K562 (cell line): ENCODE data around the gene DHX58. TPM values are rescaled to one million over a fixed set of nuclear protein-coding genes. Genes with fewer than 3 reads are reported as not detected.

Source experiments
- ARNT ChIP-seq, 2 experiments: fragments of 450-650 bp; IDR thresholded peaks; 2 replicates each; pipeline ENCODE4 v1.6.1; 2016; ENCODE audit warnings: mild to moderate bottlenecking in 1 of 2
- CSDE1 ChIP-seq, 2 experiments: fragments of 450-650 bp; IDR thresholded peaks; 2 replicates each; pipeline ENCODE4 v1.6.1; 2016; ENCODE audit warnings: mild to moderate bottlenecking in 1 of 2
- E2F1 ChIP-seq: sonication (generic); formaldehyde crosslinking; IDR thresholded peaks from 2 replicates; pipeline ENCODE4 v1.8.1; 2023; ENCODE audit warnings: mild to moderate bottlenecking, missing genetic modification reagents, moderate library complexity
- KLF13 ChIP-seq: fragments of 450-650 bp; IDR thresholded peaks from 2 replicates; pipeline ENCODE4 v1.6.1; 2016; ENCODE audit warnings: missing genetic modification characterization, low read depth, mild to moderate bottlenecking, missing compliant biosample characterization, moderate library complexity, borderline replicate concordance
- TCF7L2 ChIP-seq: fragments of 150-350 bp; IDR thresholded peaks from 2 replicates; pipeline ENCODE4 v1.6.1; 2016; ENCODE audit warnings: low read depth, mild to moderate bottlenecking, low read length, moderate library complexity
- TFE3 ChIP-seq: fragments of 450-650 bp; formaldehyde crosslinking; IDR thresholded peaks from 2 replicates; pipeline ENCODE4 v1.4.0; 2020; ENCODE audit warnings: mild to moderate bottlenecking, mixed read lengths
- ZNF143 ChIP-seq: sonication (generic); formaldehyde crosslinking; IDR thresholded peaks from 2 replicates; pipeline ENCODE4 v1.9.0; 2022; ENCODE audit warnings: mild to moderate bottlenecking, missing genetic modification reagents
- ZNF232 ChIP-seq: sonication (generic); formaldehyde crosslinking; IDR thresholded peaks from 2 replicates; pipeline ENCODE4 v1.8.0; 2022; ENCODE audit warnings: mild to moderate bottlenecking, missing genetic modification reagents
- ZNF311 ChIP-seq: fragments of 250-450 bp; sonication (Bioruptor Pico); IDR thresholded peaks from 2 replicates; pipeline ENCODE4 v1.4.0; 2020; ENCODE audit warnings: mild to moderate bottlenecking, moderate library complexity
- polyA plus RNA-seq, 8 experiments: library from polyadenylated mRNA; depleted of rRNA in 4 of 8; stranded (reverse) in 5 of 8; unstranded in 3 of 8; fragments of >200 nt; fragmentation: Nextera tagmentation in 2 of 8; fragmentation: Illumina TruSeq in 1 of 8; extraction: Ambion mirVana in 2 of 8; extraction: Trizol in 1 of 8; gene quantifications; 2 replicates each; pipeline versions ENCODE4 v1.2.1 to v1.2.3, GENCODE V29; 2011 to 2014; ENCODE audit warnings: inconsistent platforms in 1 of 8, missing spikeins in 1 of 8
- total RNA-seq, 7 experiments: library from RNA; depleted of rRNA in 6 of 7; stranded (reverse); fragments of >200 nt in 6 of 7; fragmentation: Illumina TruSeq in 2 of 7; extraction: Trizol in 2 of 7; gene quantifications; 2 replicates each; pipeline versions ENCODE4 v1.2.1 to v1.2.3, GENCODE V29; 2011 to 2021; ENCODE audit warnings: low replicate concordance in 1 of 7
- TF ChIP-seq, protein P1 (sequence below): sonication (generic); formaldehyde crosslinking; IDR thresholded peaks from 2 replicates; pipeline ENCODE4 v1.8.1; 2022; ENCODE audit warnings: missing genetic modification reagents
- TF ChIP-seq, protein P2 (sequence below): fragments of 450-650 bp; conservative IDR thresholded peaks from 2 replicates; pipeline ENCODE4 v1.6.1; 2016; ENCODE audit warnings: missing genetic modification characterization, low read depth, mild to moderate bottlenecking, control low read depth, missing compliant biosample characterization

DHX58 gene
- total and polyA plus RNA-seq, 9 of the 15 experiments (the other 6 are each of a cell fraction or from before 2014, with no cell fraction given), result 0.15 to 3.0 (median 1.4) TPM

DNA sequence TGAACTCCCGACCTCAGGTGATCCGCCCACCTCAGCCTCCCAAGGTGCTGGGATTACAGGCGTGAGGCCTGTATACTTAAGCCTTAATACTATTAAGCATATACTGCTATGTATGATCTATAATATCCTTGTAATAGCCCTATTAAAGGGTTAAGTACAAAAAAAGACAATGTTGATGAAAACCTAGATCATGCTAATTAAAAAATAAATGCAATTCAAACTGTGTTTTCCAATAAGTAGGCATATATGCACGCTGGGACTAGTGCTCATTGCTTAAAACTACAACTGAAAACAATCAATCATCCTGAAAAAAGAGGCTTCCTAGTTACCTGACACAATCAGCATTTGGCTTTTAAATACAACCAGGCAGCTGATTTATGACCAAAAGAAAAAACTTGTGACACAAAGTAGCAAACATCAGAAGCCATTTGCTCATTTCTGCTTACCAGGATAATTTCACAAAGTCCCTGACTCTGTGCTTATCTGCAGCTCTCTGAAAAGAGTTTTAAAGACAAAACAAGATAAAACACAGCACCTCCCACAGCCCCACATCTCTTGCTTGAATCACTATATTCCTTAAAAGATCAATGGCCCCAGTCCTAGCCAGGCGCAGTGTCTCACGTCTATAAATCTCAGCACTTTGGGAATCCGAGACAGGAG is 25.3 kb downstream of the DHX58 start (continued):
- TF ChIP-seq TFE3 (CRISPR knock-in tag), result no peak
- no peak for TF ChIP-seq CSDE1 (IDR thresholded peaks at IDR 0.05)
- no peak for TF ChIP-seq ARNT (IDR thresholded peaks at IDR 0.05)
- TF ChIP-seq, protein P1, sequence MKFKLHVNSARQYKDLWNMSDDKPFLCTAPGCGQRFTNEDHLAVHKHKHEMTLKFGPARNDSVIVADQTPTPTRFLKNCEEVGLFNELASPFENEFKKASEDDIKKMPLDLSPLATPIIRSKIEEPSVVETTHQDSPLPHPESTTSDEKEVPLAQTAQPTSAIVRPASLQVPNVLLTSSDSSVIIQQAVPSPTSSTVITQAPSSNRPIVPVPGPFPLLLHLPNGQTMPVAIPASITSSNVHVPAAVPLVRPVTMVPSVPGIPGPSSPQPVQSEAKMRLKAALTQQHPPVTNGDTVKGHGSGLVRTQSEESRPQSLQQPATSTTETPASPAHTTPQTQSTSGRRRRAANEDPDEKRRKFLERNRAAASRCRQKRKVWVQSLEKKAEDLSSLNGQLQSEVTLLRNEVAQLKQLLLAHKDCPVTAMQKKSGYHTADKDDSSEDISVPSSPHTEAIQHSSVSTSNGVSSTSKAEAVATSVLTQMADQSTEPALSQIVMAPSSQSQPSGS (CRISPR knock-in tag), result no peak
- no peak for TF ChIP-seq ZNF232 (CRISPR knock-in tag)
- TF ChIP-seq, protein P2, sequence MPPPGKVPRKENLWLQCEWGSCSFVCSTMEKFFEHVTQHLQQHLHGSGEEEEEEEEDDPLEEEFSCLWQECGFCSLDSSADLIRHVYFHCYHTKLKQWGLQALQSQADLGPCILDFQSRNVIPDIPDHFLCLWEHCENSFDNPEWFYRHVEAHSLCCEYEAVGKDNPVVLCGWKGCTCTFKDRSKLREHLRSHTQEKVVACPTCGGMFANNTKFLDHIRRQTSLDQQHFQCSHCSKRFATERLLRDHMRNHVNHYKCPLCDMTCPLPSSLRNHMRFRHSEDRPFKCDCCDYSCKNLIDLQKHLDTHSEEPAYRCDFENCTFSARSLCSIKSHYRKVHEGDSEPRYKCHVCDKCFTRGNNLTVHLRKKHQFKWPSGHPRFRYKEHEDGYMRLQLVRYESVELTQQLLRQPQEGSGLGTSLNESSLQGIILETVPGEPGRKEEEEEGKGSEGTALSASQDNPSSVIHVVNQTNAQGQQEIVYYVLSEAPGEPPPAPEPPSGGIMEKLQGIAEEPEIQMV, result no peak
- TF ChIP-seq ZNF143, result no peak
- no peak for TF ChIP-seq KLF13 (tag)
- TF ChIP-seq E2F1, result no peak
- TF ChIP-seq ZNF311 (CRISPR knock-in tag), result no peak
- no peak for TF ChIP-seq TCF7L2
